A673 (cell line): Measurements from ENCODE around the gene LNPK.

Experiments
- CTCF ChIP-seq: fragments of 300-800, 200-600 bp; sonication (generic); conservative IDR thresholded peaks from 2 replicates; pipeline ENCODE4 v1.5.1; 2017; ENCODE audit warnings: low read depth, mild to moderate bottlenecking, antibody characterized with exemption, low read length, moderate library complexity, mixed read lengths
- EZH2 ChIP-seq: fragments of 200-600 bp; sonication (generic); IDR thresholded peaks from 2 replicates; pipeline ENCODE4 v1.6.1; 2017; ENCODE audit warnings: borderline replicate concordance, low read depth, mild to moderate bottlenecking, mixed read lengths, antibody characterized with exemption, low read length; ENCODE audit not compliant: poor library complexity, severe bottlenecking

GRCh38 chr2:175976391-175977157, 25.5 kb downstream of the LNPK start:
- TF ChIP-seq CTCF (no peak), EZH2 (no peak)
